Heart right ventricle (tissue), 16 donors: ENCODE measurements around the gene ZBTB48. TPM values are rescaled to one million over a fixed set of nuclear protein-coding genes. Genes with fewer than 3 reads are reported as not detected.
A peak's percentile ranks its signal among the peaks of the same experiment; 100 is the strongest.

ENCODE experiments used
- ATAC-seq, 8 donors: fragments of 200-7000 bp; cut with Tn5 transposase; one replicate each; pipeline ENCODE4 v1.9.1; 2020; ENCODE audit warnings: mild to moderate bottlenecking in 8 of 8, moderate library complexity in 8 of 8, moderate number of reproducible peaks in 1 of 8
- DNase-seq, 2 donors: peaks; one replicate each; pipeline ENCODE4 v3.0.0-alpha.2; 2020
- H3K27ac ChIP-seq, 10 donors: fragments of 200-600 bp; sonication (generic) in 2 of 10; one replicate each; pipeline versions ENCODE4 v1.5.0 to v1.8.0; 2020 to 2022; ENCODE audit warnings: mild to moderate bottlenecking in 3 of 10
- H3K27me3 ChIP-seq, 7 donors: fragments of 200-600 bp; one replicate each; pipeline ENCODE4 v1.8.0; 2021 to 2022; ENCODE audit warnings: mild to moderate bottlenecking in 2 of 7
- H3K36me3 ChIP-seq, 9 donors: fragments of 200-600 bp; sonication (generic) in 1 of 9; one replicate each; pipeline versions ENCODE4 v1.5.0 to v1.8.0; 2020 to 2022; ENCODE audit warnings: mild to moderate bottlenecking in 2 of 9
- H3K4me1 ChIP-seq, 9 donors: fragments of 200-600 bp; sonication (generic) in 1 of 9; one replicate each; pipeline versions ENCODE4 v1.5.0 to v1.8.0; 2020 to 2022; ENCODE audit warnings: mild to moderate bottlenecking in 4 of 9
- H3K4me3 ChIP-seq, 10 donors: fragments of 200-600 bp; sonication (generic) in 2 of 10; one replicate each; pipeline versions ENCODE4 v1.5.0 to v1.8.0; 2020 to 2022; ENCODE audit warnings: mild to moderate bottlenecking in 7 of 10, moderate library complexity in 2 of 10
- H3K9me3 ChIP-seq, 11 donors: fragments of 200-600 bp in 10 of 11; sonication (generic) in 2 of 11; one replicate each; pipeline versions ENCODE4 v1.5.0 to v1.8.0; 2013 to 2022; ENCODE audit warnings: mild to moderate bottlenecking in 2 of 11, control low read depth in 1 of 11, moderate library complexity in 1 of 11
- WGBS, 2 donors: extraction: QIAGEN DNeasy Blood & Tissue Kit; methylation state at CpG; one replicate each; pipeline ENCODE4 v1.1.7; 2013; ENCODE audit warnings: inconsistent platforms in 1 of 2; 5-methylcytosine and 5-hydroxymethylcytosine counted together
- intact Hi-C, 10 donors: fragments of 100-400 bp; cut with DNase I; formaldehyde crosslinking; loops; one replicate each; pipeline versions ENCODE4 v1.11.1 to v1.14.2; 2022
- polyA plus RNA-seq, 2 donors: library from polyadenylated mRNA; stranded (reverse); fragments of 200-250 nt; gene quantifications; one replicate each; pipeline ENCODE4 v1.2.3, GENCODE V29; 2013
- total RNA-seq, 10 donors: library from RNA; stranded (reverse); fragmentation: NEBNext Ultra II Directional in 3 of 10; extraction: Animal tissue kit (Norgen Biotek cat#: 25700) in 3 of 10; gene quantifications; one replicate each; pipeline versions ENCODE4 v1.2.1 to v1.2.4, GENCODE V29; 2021 to 2023
- TF ChIP-seq, protein P1 (sequence below), 9 donors: fragments of 200-600 bp; sonication (generic) in 2 of 9; IDR thresholded peaks; one replicate each; pipeline versions ENCODE4 v1.5.0 to v1.8.0; 2021 to 2022; ENCODE audit warnings: antibody characterized with exemption in 9 of 9, mild to moderate bottlenecking in 5 of 9, moderate library complexity in 1 of 9
- donor health status: Arrhythmogenic right ventricular cardiomyopathy.
- donor health status: ischemic (EF 13 %, LVEDD 7.1; RV severe dilation, severe dysfunction).
- donor health status: healthy with polysubstance abuse.
- donor health status: DM: no; HTN: yes; CAD: no.
- donor health status: DM: no; HTN: no; CAD: no.
- donor health status: ischemic (EF 25% LVEDD 6.9; RV normal size, moderate dysfunction).
- donor health status: ischemic (EF 25% LVEDD 5.7; RV mildly dilated, moderate dysfunction).
- donor health status: healthy.
- donor health status: DM: yes; HTN: yes; CAD: no.
- donor health status: Ischemic cardiomyopathy.
- donor health status: ischemic (EF 35%, LVEDD 5.7; RV mildly dilated, moderate dysfunction).
- donor health status: nonischemic (EF 11% LVEDD 7.7; RV severe dilation, severe dysfunction).
- donor health status: DM: yes; HTN: yes; CAD: no.
- donor health status: PGD.
- donor health status: ischemic (EF 29% LVEDD 5.4; RV normal size, mild dysfunction).
- donor health status: nonischemic (EF 23%, LVEDD 6.1; RV moderate dilation, normal function).

Gene ZBTB48
- total and polyA plus RNA-seq, 12 donors = 7.3 to 41.5 (median 12.4) TPM

GRCh38 chr1:6544831-6545230, 35.0 kb upstream of the ZBTB48 start:
- Histone ChIP-seq H3K27ac (peak overlapping the region in 4 of 10 donors; percentile 33 to 86 (median 57)), H3K4me1 (peaks cover 0 to 30% (median 16%) of the 10 kb centered on the region in 9 donors), H3K27me3 (no peaks in the 10 kb centered on the region), H3K4me3 (no peak overlapping the region), H3K36me3 (peaks cover 0 to 99% (median 31%) of the 10 kb centered on the region in 9 donors), H3K9me3 (no peaks in the 10 kb centered on the region)
- intact Hi-C loops = loop anchor here in 1 of 10 donors (5.0 kb wide), 1 partner anchor 58 kb away; no protein-coding TSS in a partner anchor
- TF ChIP-seq, protein P1, sequence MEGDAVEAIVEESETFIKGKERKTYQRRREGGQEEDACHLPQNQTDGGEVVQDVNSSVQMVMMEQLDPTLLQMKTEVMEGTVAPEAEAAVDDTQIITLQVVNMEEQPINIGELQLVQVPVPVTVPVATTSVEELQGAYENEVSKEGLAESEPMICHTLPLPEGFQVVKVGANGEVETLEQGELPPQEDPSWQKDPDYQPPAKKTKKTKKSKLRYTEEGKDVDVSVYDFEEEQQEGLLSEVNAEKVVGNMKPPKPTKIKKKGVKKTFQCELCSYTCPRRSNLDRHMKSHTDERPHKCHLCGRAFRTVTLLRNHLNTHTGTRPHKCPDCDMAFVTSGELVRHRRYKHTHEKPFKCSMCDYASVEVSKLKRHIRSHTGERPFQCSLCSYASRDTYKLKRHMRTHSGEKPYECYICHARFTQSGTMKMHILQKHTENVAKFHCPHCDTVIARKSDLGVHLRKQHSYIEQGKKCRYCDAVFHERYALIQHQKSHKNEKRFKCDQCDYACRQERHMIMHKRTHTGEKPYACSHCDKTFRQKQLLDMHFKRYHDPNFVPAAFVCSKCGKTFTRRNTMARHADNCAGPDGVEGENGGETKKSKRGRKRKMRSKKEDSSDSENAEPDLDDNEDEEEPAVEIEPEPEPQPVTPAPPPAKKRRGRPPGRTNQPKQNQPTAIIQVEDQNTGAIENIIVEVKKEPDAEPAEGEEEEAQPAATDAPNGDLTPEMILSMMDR (IDR thresholded peaks at IDR 0.05) = no peak
- ATAC-seq (no peak), DNase-seq (no peak)
- 62 to 74% methylated on average over 3 of the region's 3 CpGs for WGBS, 2 donors

GRCh38 chr1:6545276-6546112, 34.3 kb upstream of the ZBTB48 start:
- H3K36me3 ChIP-seq = peaks cover 0 to 100% (median 38%) of the 10 kb centered on the region in 9 donors
- intact Hi-C loops = loop anchor here in 1 of 10 donors (5.0 kb wide), 1 partner anchor 58 kb away; no protein-coding TSS in a partner anchor
- peak overlapping the region in 8 of 10 donors; percentile 4 to 86 (median 64) for H3K27ac ChIP-seq
- no peak for DNase-seq
- TF ChIP-seq, protein P1 (IDR thresholded peaks at IDR 0.05) = no peak
- ATAC-seq = peak in 3 of 8 donors; percentile 32 to 60 (median 52)
- 57 to 66% methylated on average over 10 of the region's 10 CpGs for WGBS, 2 donors
- H3K4me3 ChIP-seq = no peak overlapping the region
- H3K9me3 ChIP-seq = no peaks in the 10 kb centered on the region
- H3K27me3 ChIP-seq = no peaks in the 10 kb centered on the region
- H3K4me1 ChIP-seq = peaks cover 0 to 30% (median 16%) of the 10 kb centered on the region in 9 donors

DNA sequence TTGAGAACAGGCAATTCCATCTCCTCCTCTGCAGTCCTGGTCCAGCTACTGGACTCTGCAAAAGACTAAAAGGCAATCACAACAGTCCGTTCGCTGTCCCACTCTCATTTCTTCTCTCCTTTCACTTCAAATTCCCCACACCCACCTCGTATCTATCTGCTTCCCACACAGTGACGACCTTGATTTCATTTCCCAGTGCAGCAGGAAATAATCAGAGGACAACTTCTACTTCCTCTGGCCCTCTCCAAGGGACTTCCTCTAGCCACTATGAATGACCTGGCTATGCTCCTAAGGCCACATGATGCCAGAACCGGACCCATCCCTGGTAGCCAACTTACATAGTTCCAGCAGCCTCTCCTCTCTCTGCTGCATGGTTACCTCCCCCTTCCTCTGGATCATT, 33.5 kb upstream of the ZBTB48 start:
- 58 to 63% methylated on average over 5 of the region's 5 CpGs for WGBS, 2 donors

DNA sequence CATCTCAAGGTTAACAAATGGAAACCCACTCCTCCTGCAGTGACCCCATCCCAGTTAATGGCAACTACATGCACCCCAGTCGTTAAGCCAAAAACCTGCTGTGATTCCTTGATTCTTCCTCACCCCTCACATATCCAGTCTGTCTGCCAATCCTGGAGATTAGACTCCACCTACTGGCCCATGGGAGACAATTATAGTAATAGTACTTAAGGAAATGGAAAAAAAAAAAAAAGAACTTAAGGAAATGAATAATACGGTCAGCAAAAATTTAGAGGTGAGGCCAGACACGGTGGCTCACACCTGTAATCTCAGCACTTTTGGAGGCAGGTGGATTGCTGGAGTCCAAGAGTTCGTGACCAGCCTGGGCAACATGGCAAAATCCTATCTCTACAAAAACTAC, 32.5 kb upstream of the ZBTB48 start:
- peak in 2 of 8 donors; percentile 36 to 41 for ATAC-seq
- no peaks in the 10 kb centered on the region for H3K9me3 ChIP-seq
- DNase-seq = no peak
- TF ChIP-seq, protein P1 (IDR thresholded peaks at IDR 0.05) = peak in 3 of 9 donors; percentile 5 to 16 (median 11)
- H3K27ac ChIP-seq = peak overlapping the region in 5 of 10 donors; percentile 28 to 86 (median 63)
- H3K4me3 ChIP-seq = no peak overlapping the region
- WGBS, 2 donors = 60 to 69% methylated on average over 4 of the region's 4 CpGs
- peaks cover 0 to 30% (median 16%) of the 10 kb centered on the region in 9 donors for H3K4me1 ChIP-seq
- intact Hi-C loops = loop anchor here in 1 of 10 donors (5.0 kb wide), 1 partner anchor 60 kb away; no protein-coding TSS in a partner anchor
- no peaks in the 10 kb centered on the region for H3K27me3 ChIP-seq
- H3K36me3 ChIP-seq = peaks cover 0 to 89% (median 38%) of the 10 kb centered on the region in 9 donors

More for the DNA sequence above, 33.5 kb upstream of the ZBTB48 start:
- H3K4me3 ChIP-seq = no peak overlapping the region
- TF ChIP-seq, protein P1 (IDR thresholded peaks at IDR 0.05) = no peak
- intact Hi-C loops = loop anchor here in 1 of 10 donors (5.0 kb wide), 1 partner anchor 59 kb away; no protein-coding TSS in a partner anchor
- ATAC-seq (peak in 7 of 8 donors; percentile 56 to 89 (median 79)), DNase-seq (peak in 1 of 2 donors; percentile 15)
- H3K27me3 ChIP-seq = no peaks in the 10 kb centered on the region
- H3K9me3 ChIP-seq = no peaks in the 10 kb centered on the region
- peaks cover 0 to 30% (median 16%) of the 10 kb centered on the region in 9 donors for H3K4me1 ChIP-seq
- H3K27ac ChIP-seq = peak overlapping the region in 9 of 10 donors; percentile 30 to 86 (median 64)
- H3K36me3 ChIP-seq = peaks cover 0 to 99% (median 38%) of the 10 kb centered on the region in 9 donors
